Activated gamma-delta T cell treated with anti-CD3 and anti-CD28 coated beads, Interleukin-2, amount 50 U/mL, for 16 hours (primary cell): Measurements from ENCODE around the gene FLT1.

Experiments
- DNase-seq: peaks from one replicate; pipeline ENCODE4 v3.0.0-alpha.2; 2020; ENCODE audit warnings: low read depth

FLT1 gene

GRCh38 chr13:28429096-28429495 is 65.8 kb downstream of the FLT1 start:
- DNase-seq, result no peak

- no peak for DNase-seq
Observed at GRCh38 chr13:28426381-28426780, 68.5 kb downstream of the FLT1 start.

- no peak for DNase-seq
Observed at GRCh38 chr13:28425793-28426192, 69.1 kb downstream of the FLT1 start.

- no peak for DNase-seq
Observed at GRCh38 chr13:28424541-28424940, 70.4 kb downstream of the FLT1 start.

GRCh38 chr13:28423010-28423409 is 71.9 kb downstream of the FLT1 start:
- peak; percentile 3 for DNase-seq

GRCh38 chr13:28421676-28422410 is 73.1 kb downstream of the FLT1 start:
- no peak for DNase-seq

GRCh38 chr13:28420704-28421103 is 74.2 kb downstream of the FLT1 start:
- DNase-seq, result no peak

GRCh38 chr13:28415994-28416421 is 78.9 kb downstream of the FLT1 start:
- no peak for DNase-seq

GRCh38 chr13:28413999-28414398 is 80.9 kb downstream of the FLT1 start:
- no peak for DNase-seq

- no peak for DNase-seq
Observed at GRCh38 chr13:28412981-28413380, 81.9 kb downstream of the FLT1 start.

GRCh38 chr13:28411831-28412353 is 83.0 kb downstream of the FLT1 start:
- no peak for DNase-seq

GRCh38 chr13:28410096-28410495 is 84.8 kb downstream of the FLT1 start:
- DNase-seq, result no peak

GRCh38 chr13:28409648-28410047 is 85.3 kb downstream of the FLT1 start:
- no peak for DNase-seq

- no peak for DNase-seq
Observed at GRCh38 chr13:28408863-28409262, 86.1 kb downstream of the FLT1 start.

- DNase-seq, result no peak
Observed at GRCh38 chr13:28408235-28408848, 86.6 kb downstream of the FLT1 start.

- no peak for DNase-seq
Observed at GRCh38 chr13:28406733-28407266, 88.1 kb downstream of the FLT1 start.

GRCh38 chr13:28402057-28402381 is 92.9 kb downstream of the FLT1 start:
- no peak for DNase-seq

- DNase-seq, result no peak
Observed at GRCh38 chr13:28401303-28402056, 93.4 kb downstream of the FLT1 start.

- DNase-seq, result no peak
Observed at GRCh38 chr13:28396053-28396452, 98.9 kb downstream of the FLT1 start.

GRCh38 chr13:28394422-28394821 is 100.5 kb downstream of the FLT1 start:
- DNase-seq, result no peak

GRCh38 chr13:28392896-28393505 is 101.9 kb downstream of the FLT1 start:
- no peak for DNase-seq

- no peak for DNase-seq
Observed at GRCh38 chr13:28392428-28392827, 102.5 kb downstream of the FLT1 start.
